Activated T-cell treated with anti-CD3 and anti-CD28 coated beads, Interleukin-2, amount 50 U/mL, for 72 hours (primary cell): ENCODE measurements around the gene RING1. TPM values are rescaled to one million over a fixed set of nuclear protein-coding genes. Genes with fewer than 3 reads are reported as not detected.

ENCODE experiments used
- ATAC-seq, 2 donors: fragments of 150-1000 bp; cut with Tn5 transposase; replicated peaks in 1 of 2; 2 replicates each; pipeline ENCODE4 v1.10.0; 2021; ENCODE audit warnings: moderate library complexity in 2 of 2, mild to moderate bottlenecking in 1 of 2
- DNase-seq, 2 donors: peaks; one replicate each; pipeline ENCODE4 v3.0.0; 2021 to 2022; ENCODE audit warnings: mixed read lengths in 1 of 2
- H3K27ac Mint-ChIP-seq: one replicate; pipeline ENCODE4 v1.8.0; 2022; ENCODE audit warnings: mild to moderate bottlenecking, moderate library complexity, mixed read lengths
- H3K27me3 Mint-ChIP-seq: one replicate; pipeline ENCODE4 v1.8.0; 2022; ENCODE audit warnings: low read depth, mixed read lengths
- H3K36me3 Mint-ChIP-seq, 2 donors: one replicate each; pipeline ENCODE4 v1.8.0; 2022; ENCODE audit warnings: mixed read lengths in 2 of 2, mild to moderate bottlenecking in 1 of 2; ENCODE audit not compliant: insufficient read depth in 2 of 2
- H3K4me1 Mint-ChIP-seq: one replicate; pipeline ENCODE4 v1.8.0; 2022; ENCODE audit warnings: low read depth, mixed read lengths
- H3K4me3 Mint-ChIP-seq, 2 donors: one replicate each; pipeline ENCODE4 v1.8.0; 2022; ENCODE audit warnings: mild to moderate bottlenecking in 2 of 2, mixed read lengths in 2 of 2, moderate library complexity in 2 of 2
- H3K9me3 Mint-ChIP-seq, 2 donors: one replicate each; pipeline ENCODE4 v1.8.0; 2022; ENCODE audit warnings: mixed read lengths in 2 of 2
- total RNA-seq, 2 donors: library from RNA; stranded (reverse); gene quantifications; one replicate each; pipeline ENCODE4 v1.2.3, GENCODE V29; 2022

The RING1 gene
- total RNA-seq: 10 to 100 TPM; 30.1 to 37.7 TPM

- Mint-ChIP-seq H3K9me3 (no peaks in the 10 kb centered on the region), H3K27ac (peak within 1 kb of the TSS; percentile 93)
- ATAC-seq: peak; percentile 33 to 45
Measured at GRCh38 chr6:33208091-33208967, at the start of gene RING1. Gene RING1 (plus strand): TSS chr6:33208500. CDS start chr6:33208823, 323 bp downstream.

GRCh38 chr6:33160096-33160495 is 48.2 kb upstream of the RING1 start:
- Mint-ChIP-seq H3K4me1 (peaks cover 14% of the 10 kb centered on the region), H3K27ac (no peak overlapping the region), H3K9me3 (no peaks in the 10 kb centered on the region), H3K4me3 (no peak overlapping the region), H3K27me3 (no peaks in the 10 kb centered on the region), H3K36me3 (no peaks in the 10 kb centered on the region)
- ATAC-seq: no peak
- DNase-seq: no peak

More at GRCh38 chr6:33208091-33208967, at the start of gene RING1:
- H3K4me3 Mint-ChIP-seq: peak within 1 kb of the TSS; percentile 92
- peak; percentile 87 to 92 for DNase-seq
- peaks cover 60% of the 10 kb centered on the region for H3K4me1 Mint-ChIP-seq
- peaks cover 5 to 14% of the 10 kb centered on the region in 2 donors for H3K36me3 Mint-ChIP-seq
- H3K27me3 Mint-ChIP-seq: peaks cover 10% of the 10 kb centered on the region

DNA sequence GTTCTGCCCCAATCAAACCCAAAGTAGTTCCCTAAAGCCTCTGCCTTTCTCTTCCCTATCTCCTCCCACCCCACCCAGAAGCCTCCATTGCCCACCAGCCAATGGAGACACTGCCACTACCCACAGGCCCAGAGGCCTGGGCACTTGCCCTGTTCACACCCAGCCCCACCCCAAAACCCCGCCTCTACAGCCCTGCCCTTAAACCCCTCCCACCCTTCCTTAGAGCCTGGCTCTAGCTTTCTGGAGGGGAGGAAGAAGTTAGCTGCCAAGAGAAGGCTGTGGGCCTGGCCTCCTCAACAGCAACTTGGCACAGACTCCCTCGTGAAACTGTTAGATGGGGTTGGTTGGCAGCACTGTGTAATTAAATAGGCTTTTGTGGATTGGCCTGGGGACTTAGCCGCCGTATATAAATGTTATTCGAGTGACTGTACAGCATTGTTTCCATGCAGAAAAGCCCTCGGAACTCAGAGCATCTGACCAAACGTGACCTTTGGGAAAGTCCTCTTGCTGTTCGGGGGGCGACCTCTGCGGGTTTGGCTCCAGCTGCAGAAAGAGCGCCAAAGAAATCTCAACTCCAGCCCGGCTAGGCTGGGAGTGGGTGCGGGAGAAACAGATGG is 47.5 kb upstream of the RING1 start:
- Mint-ChIP-seq H3K27me3 (no peaks in the 10 kb centered on the region), H3K4me3 (peak overlapping the region; percentile 84 to 89), H3K36me3 (no peaks in the 10 kb centered on the region), H3K27ac (no peak overlapping the region), H3K4me1 (peaks cover 14% of the 10 kb centered on the region), H3K9me3 (no peaks in the 10 kb centered on the region)
- peak in 1 of 2 donors; percentile 33 for ATAC-seq
- peak in 1 of 2 donors; percentile 28 for DNase-seq

DNA sequence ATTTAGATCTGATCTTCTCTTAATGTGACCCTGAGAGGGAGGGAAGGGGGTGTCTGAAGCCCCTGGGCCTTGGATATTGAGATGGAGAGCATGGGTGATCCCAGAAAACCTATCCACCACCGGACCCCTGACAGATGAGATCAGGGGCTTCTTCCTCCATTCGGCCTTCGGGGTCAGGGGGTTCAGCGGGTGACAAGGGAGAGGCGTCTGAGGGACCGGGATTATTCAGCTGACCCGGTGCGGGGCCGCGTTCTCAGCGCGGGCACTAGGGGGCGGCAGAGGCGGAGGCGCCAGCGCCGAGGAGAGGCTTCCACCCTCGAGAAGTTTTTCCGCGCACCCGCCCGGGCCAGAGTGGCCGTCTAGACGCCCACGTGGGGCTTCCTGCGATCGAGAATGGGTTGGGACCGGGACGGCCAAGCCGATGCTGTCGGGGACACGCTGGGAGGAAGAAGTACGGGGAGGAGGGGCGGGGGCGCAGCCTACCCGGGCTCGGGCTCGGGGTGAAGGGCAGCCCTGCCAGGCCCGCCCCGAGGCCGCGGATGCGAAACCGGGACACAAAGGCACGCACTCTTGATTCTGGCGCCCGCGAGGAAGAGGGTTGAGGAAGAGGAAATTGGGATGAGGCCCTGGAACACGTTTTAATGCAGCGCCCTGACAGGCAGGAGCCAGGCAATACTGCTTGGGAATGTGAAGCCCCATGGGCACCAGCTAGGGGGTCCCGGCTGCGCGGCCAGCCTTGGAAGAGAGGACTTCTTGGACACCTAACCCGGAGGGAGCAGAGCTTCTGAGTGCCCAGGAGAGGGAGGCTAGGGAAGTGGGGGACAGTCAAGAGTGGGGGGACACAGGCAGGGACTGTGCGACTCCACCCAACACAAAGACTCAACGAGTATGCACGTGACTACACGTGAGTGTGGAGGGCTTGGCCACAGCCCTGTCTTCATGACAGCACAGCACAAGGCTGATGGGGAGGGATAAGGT is 46.7 kb upstream of the RING1 start:
- DNase-seq (peak; percentile 86 to 92), ATAC-seq (peak; percentile 93 to 95)
- Mint-ChIP-seq H3K9me3 (no peaks in the 10 kb centered on the region), H3K4me3 (peak overlapping the region; percentile 84 to 89), H3K27me3 (no peaks in the 10 kb centered on the region), H3K36me3 (no peaks in the 10 kb centered on the region), H3K27ac (no peak overlapping the region), H3K4me1 (peaks cover 14% of the 10 kb centered on the region)

DNA sequence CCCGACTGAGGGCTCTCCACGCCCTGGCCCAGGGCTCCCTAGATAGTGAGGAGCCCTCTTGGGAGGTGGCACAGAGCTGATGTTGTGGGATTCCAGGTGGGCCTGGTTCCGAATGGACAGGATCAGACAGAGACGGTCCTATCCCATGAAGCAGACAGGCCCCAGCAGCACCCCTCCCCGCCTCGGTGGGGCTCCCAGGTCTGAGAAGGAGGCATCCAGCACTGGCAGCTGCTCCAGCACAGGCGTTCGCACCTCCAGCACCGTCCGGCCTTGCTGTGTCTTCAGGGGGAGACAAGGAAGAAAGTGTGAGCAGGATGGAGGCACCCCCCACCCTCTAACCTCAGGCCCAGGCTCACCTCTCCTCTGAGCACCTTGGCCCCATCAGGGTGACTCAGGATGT is 44.8 kb upstream of the RING1 start:
- Mint-ChIP-seq H3K27me3 (no peaks in the 10 kb centered on the region), H3K27ac (no peak overlapping the region), H3K9me3 (no peaks in the 10 kb centered on the region), H3K36me3 (no peaks in the 10 kb centered on the region), H3K4me1 (peaks cover 14% of the 10 kb centered on the region), H3K4me3 (no peak overlapping the region)
- DNase-seq: no peak
- no peak for ATAC-seq

GRCh38 chr6:33164176-33164575 is 44.1 kb upstream of the RING1 start:
- H3K4me1 Mint-ChIP-seq: peaks cover 14% of the 10 kb centered on the region
- ATAC-seq (no peak), DNase-seq (no peak)
- H3K27ac Mint-ChIP-seq: no peak overlapping the region
- no peaks in the 10 kb centered on the region for H3K36me3 Mint-ChIP-seq
- H3K27me3 Mint-ChIP-seq: no peaks in the 10 kb centered on the region
- no peak overlapping the region for H3K4me3 Mint-ChIP-seq
- H3K9me3 Mint-ChIP-seq: no peaks in the 10 kb centered on the region

- Mint-ChIP-seq H3K27ac (no peak overlapping the region), H3K4me1 (peaks cover 14% of the 10 kb centered on the region), H3K9me3 (no peaks in the 10 kb centered on the region), H3K27me3 (no peaks in the 10 kb centered on the region), H3K36me3 (no peaks in the 10 kb centered on the region), H3K4me3 (no peak overlapping the region)
- ATAC-seq: no peak
- DNase-seq: no peak
Measured at GRCh38 chr6:33164665-33165373, 43.5 kb upstream of the RING1 start.

GRCh38 chr6:33165581-33166258 is 42.6 kb upstream of the RING1 start:
- DNase-seq: no peak
- ATAC-seq: no peak
- Mint-ChIP-seq H3K27ac (no peak overlapping the region), H3K27me3 (no peaks in the 10 kb centered on the region), H3K4me1 (peaks cover 14% of the 10 kb centered on the region), H3K4me3 (no peak overlapping the region), H3K36me3 (no peaks in the 10 kb centered on the region), H3K9me3 (no peaks in the 10 kb centered on the region)

- Mint-ChIP-seq H3K4me1 (peaks cover 9% of the 10 kb centered on the region), H3K27ac (no peak overlapping the region), H3K36me3 (no peaks in the 10 kb centered on the region), H3K4me3 (no peak overlapping the region), H3K9me3 (no peaks in the 10 kb centered on the region), H3K27me3 (no peaks in the 10 kb centered on the region)
- DNase-seq: no peak
- no peak for ATAC-seq
Measured at GRCh38 chr6:33166363-33166762, 41.9 kb upstream of the RING1 start.

DNA sequence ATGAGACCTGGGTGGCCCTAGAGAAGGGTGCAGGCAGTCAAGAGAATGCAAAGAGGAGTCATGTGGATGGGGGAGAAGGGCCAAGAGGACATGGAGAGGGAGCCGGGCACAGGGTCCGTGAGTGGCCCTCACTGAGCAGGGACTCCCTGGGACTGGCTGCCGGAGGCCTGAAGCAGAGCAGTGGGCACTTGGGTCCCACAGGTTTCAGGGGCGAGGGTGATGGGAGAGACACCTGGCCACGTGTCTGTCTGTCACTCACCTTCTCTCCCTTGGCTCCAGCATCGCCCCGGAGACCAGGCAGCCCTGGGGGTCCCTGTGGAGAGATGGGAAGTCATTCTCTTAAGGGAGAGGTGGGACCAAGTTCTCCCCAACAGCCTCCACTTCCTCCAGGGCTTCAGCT is 41.5 kb upstream of the RING1 start:
- Mint-ChIP-seq H3K4me1 (peaks cover 4% of the 10 kb centered on the region), H3K36me3 (no peaks in the 10 kb centered on the region), H3K9me3 (no peaks in the 10 kb centered on the region), H3K27ac (no peak overlapping the region), H3K4me3 (no peak overlapping the region), H3K27me3 (no peaks in the 10 kb centered on the region)
- ATAC-seq (no peak), DNase-seq (no peak)

DNA sequence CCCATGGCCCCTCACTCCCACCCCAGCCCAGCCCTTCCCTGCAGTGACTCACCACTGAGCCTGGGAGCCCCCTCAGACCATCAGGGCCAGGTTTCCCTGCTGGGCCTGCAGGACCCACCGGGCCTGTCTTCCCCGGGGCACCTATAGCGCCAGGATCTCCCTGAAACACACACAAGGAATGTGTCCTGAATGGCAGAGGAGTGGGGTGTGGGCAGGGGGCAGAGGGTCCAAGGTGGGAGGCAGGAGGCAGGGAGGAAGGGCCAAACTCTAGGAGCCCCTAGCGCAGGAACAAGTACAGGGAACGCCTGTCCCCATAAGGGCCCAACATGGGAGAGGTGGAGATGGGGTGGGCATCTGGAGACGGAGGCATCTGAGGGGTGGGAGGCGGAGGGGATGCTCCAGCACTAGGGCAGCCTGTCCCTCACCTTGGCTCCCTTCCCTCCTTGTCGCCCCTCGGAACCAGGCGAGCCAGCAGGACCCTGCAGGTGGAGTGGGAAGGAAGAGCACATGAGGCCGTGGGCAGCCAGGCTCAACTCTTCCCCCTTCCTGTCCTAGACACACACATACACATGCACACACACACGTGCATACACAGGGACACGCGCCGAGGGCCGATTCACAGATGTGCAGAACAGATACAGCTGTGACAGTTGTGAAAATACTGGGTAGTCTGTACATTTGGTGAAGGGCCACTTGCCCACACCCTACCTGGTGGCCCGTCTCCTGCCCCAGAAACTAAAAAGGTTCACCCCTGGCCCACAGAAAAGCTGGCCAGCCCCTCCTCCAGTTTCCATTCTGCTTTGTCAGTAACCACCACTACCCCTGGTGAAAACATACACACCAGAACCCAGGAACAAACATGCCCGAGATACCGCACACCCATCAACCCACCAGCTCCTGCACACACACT is 40.7 kb upstream of the RING1 start:
- H3K9me3 Mint-ChIP-seq: no peaks in the 10 kb centered on the region
- H3K4me3 Mint-ChIP-seq: no peak overlapping the region
- no peaks in the 10 kb centered on the region for H3K4me1 Mint-ChIP-seq
- ATAC-seq: no peak
- no peak for DNase-seq
- no peaks in the 10 kb centered on the region for H3K36me3 Mint-ChIP-seq
- H3K27ac Mint-ChIP-seq: no peak overlapping the region
- no peaks in the 10 kb centered on the region for H3K27me3 Mint-ChIP-seq
